ENCODE measurements around the gene SIK2.

The SIK2 gene

GRCh38 chr11:111632516-111633220 lies 30.4 kb downstream of the SIK2 start:
- TF ChIP-seq POLR2AphosphoS5 (IDR thresholded peaks at IDR 0.05; ENCODE audit: low read depth, low read length) (no peak), TAF1 (IDR thresholded peaks at IDR 0.05; ENCODE audit: borderline replicate concordance, insufficient read depth, low read length) (no peak), FOXP2 (optimal IDR thresholded peaks at IDR 0.05; ENCODE audit: borderline replicate concordance, extremely low read depth, extremely low read length, insufficient read depth) (no peak), REST (IDR thresholded peaks at IDR 0.05; ENCODE audit: insufficient read depth in 1 of 2, low read depth in 2 of 2, low read length in 2 of 2) (no peak)

GRCh38 chr11:111633248-111633647 lies 31.0 kb downstream of the SIK2 start:
- TF ChIP-seq POLR2AphosphoS5 (IDR thresholded peaks at IDR 0.05; ENCODE audit: low read depth, low read length) (no peak), SIN3A (IDR thresholded peaks at IDR 0.05; ENCODE audit: borderline replicate concordance, insufficient read depth, low read length) (no peak), REST (IDR thresholded peaks at IDR 0.05; ENCODE audit: insufficient read depth in 1 of 2, low read depth in 2 of 2, low read length in 2 of 2) (no peak), FOXP2 (optimal IDR thresholded peaks at IDR 0.05; ENCODE audit: borderline replicate concordance, extremely low read depth, extremely low read length, insufficient read depth) (no peak), TAF1 (IDR thresholded peaks at IDR 0.05; ENCODE audit: borderline replicate concordance, insufficient read depth, low read length) (no peak)

GRCh38 chr11:111633756-111634362 lies 31.6 kb downstream of the SIK2 start:
- 0 out of 2 replicates have a peak, but pooled peaks have one; percentile 36 for TF ChIP-seq POLR2AphosphoS5 (IDR thresholded peaks at IDR 0.05; ENCODE audit: low read depth, low read length)
- no peak for TF ChIP-seq FOXP2 (optimal IDR thresholded peaks at IDR 0.05; ENCODE audit: borderline replicate concordance, extremely low read depth, extremely low read length, insufficient read depth)
- TF ChIP-seq SIN3A (IDR thresholded peaks at IDR 0.05; ENCODE audit: borderline replicate concordance, insufficient read depth, low read length) = 0 out of 2 replicates have a peak, but pooled peaks have one; percentile 67
- TF ChIP-seq REST (IDR thresholded peaks at IDR 0.05; ENCODE audit: insufficient read depth in 1 of 2, low read depth in 2 of 2, low read length in 2 of 2) = peak in 1 of 2 experiments; percentile 61; a peak in 1 of 4 replicates
- TF ChIP-seq TAF1 (IDR thresholded peaks at IDR 0.05; ENCODE audit: borderline replicate concordance, insufficient read depth, low read length) = no peak

- TF ChIP-seq SIN3A (IDR thresholded peaks at IDR 0.05; ENCODE audit: borderline replicate concordance, insufficient read depth, low read length) (no peak), REST (IDR thresholded peaks at IDR 0.05; ENCODE audit: insufficient read depth in 1 of 2, low read depth in 2 of 2, low read length in 2 of 2) (no peak)
Observed at GRCh38 chr11:111634981-111635705, 32.9 kb downstream of the SIK2 start.

All from PFSK-1 (cell line).